HG03378 (cell line): ENCODE data around the gene HPCAL1.

Experiments
- ATAC-seq: cut with Tn5 transposase; IDR thresholded peaks from one replicate; pipeline ENCODE4 v1.9.1; 2021; ENCODE audit warnings: mild to moderate bottlenecking, moderate library complexity; ENCODE audit not compliant: unreplicated experiment

HPCAL1 gene

DNA sequence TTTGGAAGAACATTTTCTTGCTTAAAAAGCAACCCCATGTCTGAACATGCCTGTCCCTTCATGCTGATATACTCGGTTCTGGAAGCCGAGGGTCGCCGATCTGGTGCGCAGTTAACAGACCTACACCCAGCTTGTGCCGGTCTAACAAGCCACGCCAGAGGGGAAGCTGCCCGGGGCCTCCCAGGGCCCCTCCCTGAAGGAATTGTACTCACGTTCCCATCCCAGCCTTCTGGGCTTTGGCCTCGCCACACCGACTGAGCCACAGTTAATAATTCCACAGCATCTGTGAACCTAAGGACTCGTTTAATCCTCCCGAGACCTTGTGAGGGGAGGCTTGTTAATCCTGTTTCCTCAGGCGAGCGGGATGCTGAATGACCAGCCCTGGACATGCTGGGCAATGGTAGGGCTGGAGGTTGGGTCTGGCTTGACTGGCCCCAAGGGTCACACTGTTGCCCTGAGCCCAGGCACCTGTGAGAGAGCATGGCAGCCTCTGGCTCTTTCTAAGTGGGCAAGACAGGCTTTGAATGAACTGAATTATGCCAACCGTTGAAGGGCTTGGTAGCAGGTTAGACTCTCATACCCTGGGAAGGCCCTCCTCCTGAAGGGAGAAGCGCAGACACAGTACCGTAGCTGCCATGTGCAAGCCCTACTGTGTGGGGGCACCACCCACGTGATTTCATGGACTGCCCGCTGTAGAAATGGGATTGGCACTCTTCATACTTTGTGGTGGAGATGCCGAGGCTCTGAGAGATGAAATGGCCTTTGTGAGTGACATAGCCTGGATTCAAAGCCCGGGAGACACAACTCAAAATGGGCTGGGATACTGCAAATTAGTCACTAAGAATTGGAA lies 173.3 kb downstream of the HPCAL1 start:
- ATAC-seq = no peak

DNA sequence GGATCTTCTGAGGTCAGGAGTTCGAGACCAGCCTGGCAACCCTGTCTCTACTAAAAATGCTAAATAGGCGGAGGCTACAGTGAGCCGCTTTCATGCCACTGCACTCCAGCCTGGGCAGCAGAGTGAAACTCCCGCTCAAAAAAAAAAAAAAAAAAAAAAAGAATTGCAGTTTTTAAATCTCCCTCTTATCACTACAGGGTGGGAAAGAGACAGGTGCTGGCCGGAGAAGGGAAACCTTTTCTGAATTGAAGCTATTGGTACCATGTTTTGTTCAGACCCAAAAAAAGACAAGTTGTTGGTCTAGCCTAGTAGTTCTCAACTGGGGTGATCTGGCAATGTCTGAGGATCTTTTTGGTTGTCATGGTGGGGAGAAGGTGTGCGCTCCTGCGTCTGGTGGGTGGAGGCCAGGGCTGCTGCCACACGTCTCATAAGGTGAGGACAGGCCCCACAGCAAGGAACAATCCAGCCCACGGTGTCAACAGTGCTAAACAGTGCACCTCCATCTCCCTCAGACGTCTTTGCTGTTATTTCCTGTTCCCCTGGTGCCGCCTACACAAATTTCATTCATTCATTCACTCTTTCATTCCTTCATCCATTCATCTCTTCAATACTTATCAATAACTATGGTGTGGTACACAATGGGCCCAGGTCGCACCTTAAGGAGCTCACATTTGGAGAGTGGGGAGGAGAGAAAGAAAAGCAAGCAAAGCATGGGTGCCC lies 174.2 kb downstream of the HPCAL1 start:
- no peak for ATAC-seq
